Heart left ventricle (tissue), 13 donors: ENCODE data around the gene TNFSF15.

ENCODE experiments used
- CTCF ChIP-seq, 12 donors: fragments of 200-600 bp; sonication (generic) in 4 of 12; IDR thresholded peaks; one replicate each; pipeline versions ENCODE4 v1.5.0 to v1.8.0; 2018 to 2022; ENCODE audit warnings: antibody characterized with exemption in 12 of 12, mild to moderate bottlenecking in 5 of 12
- POLR2A ChIP-seq, 2 donors: fragments of 450-650 bp; IDR thresholded peaks; one replicate each; pipeline ENCODE4 v1.6.1; 2017; ENCODE audit warnings: antibody characterized with exemption in 2 of 2, mild to moderate bottlenecking in 2 of 2, moderate library complexity in 2 of 2
- donor health status: ischemic (EF 13 %, LVEDD 7.1; RV severe dilation, severe dysfunction).
- donor health status: DM: no; HTN: yes; CAD: no.
- donor health status: DM: no; HTN: no; CAD: no.
- donor health status: ischemic (EF 25% LVEDD 6.9; RV normal size, moderate dysfunction).
- donor health status: ischemic (EF 25% LVEDD 5.7; RV mildly dilated, moderate dysfunction).
- donor health status: ischemic (EF 35%, LVEDD 5.7; RV mildly dilated, moderate dysfunction).
- donor health status: nonischemic (EF 11% LVEDD 7.7; RV severe dilation, severe dysfunction).
- donor health status: DM: yes; HTN: yes; CAD: no.
- donor health status: PGD.
- donor health status: ischemic (EF 29% LVEDD 5.4; RV normal size, mild dysfunction).
- donor health status: nonischemic (EF 23%, LVEDD 6.1; RV moderate dilation, normal function).

- TF ChIP-seq CTCF (IDR thresholded peaks at IDR 0.05) (no peak), POLR2A (IDR thresholded peaks at IDR 0.05) (no peak)
Measured at GRCh38 chr9:114830546-114830945, 24.7 kb upstream of the TNFSF15 start.
